Gastrocnemius medialis (tissue), 4 donors: ENCODE measurements around the gene KLHL29.

Source experiments
- POLR2A ChIP-seq, 2 donors: fragments of 450-650 bp; IDR thresholded peaks; one replicate each; pipeline ENCODE4 v1.6.1; 2017; ENCODE audit warnings: antibody characterized with exemption in 2 of 2, mild to moderate bottlenecking in 2 of 2, moderate library complexity in 2 of 2
- TF ChIP-seq, protein P1 (sequence below), 5 experiments: fragments of 450-650 bp in 3 of 5; fragments of 200-600 bp in 2 of 5; sonication (generic) in 2 of 5; IDR thresholded peaks in 4 of 5; conservative IDR thresholded peaks in 1 of 5; 1 replicate in 4 of 5; 2 replicates in 1 of 5; pipeline ENCODE4 v1.5.1; 2016 to 2019; ENCODE audit warnings: antibody characterized with exemption in 5 of 5, mild to moderate bottlenecking in 3 of 5, moderate library complexity in 3 of 5

DNA sequence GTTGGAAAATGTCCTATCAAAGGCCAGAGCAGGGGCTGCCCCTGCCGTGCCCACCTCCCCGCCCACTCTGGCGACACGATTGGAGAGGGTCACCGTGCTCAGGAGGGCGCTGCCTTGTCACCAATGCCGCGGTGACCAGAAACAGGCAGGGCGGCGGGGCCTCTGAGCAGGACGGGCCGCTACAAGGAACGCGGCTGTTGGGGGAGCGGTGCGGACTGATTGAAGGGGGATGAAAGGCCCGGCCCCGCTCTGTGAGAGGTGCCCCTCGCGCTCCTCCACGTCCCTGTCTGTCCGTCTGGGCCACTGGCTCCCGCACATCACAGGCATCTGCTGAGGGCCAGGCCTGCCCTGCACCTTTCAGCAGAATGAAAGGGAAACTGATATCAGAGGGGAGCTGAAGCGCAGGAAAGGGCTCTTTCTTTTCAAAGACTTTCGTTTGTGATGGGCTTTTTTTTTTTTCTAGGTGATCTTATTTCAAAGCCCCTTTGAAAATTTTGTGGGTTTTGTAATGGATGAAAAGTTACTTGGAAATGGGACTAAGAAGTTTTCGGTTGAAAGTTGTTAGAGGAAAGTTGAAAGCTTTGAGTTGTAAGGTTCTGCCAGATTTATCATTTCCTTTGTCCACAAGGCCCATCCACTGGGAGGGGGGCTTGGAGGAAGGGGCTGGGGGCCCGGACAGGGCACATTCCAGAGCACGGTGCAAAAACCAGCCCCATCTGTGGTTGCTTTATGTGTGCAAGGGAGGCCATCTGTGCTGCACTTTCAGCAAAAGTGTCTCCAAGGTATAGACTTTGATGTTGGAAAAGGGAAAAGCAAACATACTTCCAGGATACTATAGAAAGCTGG lies 244.2 kb downstream of the KLHL29 start:
- TF ChIP-seq, protein P1, sequence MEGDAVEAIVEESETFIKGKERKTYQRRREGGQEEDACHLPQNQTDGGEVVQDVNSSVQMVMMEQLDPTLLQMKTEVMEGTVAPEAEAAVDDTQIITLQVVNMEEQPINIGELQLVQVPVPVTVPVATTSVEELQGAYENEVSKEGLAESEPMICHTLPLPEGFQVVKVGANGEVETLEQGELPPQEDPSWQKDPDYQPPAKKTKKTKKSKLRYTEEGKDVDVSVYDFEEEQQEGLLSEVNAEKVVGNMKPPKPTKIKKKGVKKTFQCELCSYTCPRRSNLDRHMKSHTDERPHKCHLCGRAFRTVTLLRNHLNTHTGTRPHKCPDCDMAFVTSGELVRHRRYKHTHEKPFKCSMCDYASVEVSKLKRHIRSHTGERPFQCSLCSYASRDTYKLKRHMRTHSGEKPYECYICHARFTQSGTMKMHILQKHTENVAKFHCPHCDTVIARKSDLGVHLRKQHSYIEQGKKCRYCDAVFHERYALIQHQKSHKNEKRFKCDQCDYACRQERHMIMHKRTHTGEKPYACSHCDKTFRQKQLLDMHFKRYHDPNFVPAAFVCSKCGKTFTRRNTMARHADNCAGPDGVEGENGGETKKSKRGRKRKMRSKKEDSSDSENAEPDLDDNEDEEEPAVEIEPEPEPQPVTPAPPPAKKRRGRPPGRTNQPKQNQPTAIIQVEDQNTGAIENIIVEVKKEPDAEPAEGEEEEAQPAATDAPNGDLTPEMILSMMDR (IDR thresholded peaks at IDR 0.05 in 4 of 5, conservative IDR thresholded peaks at IDR 0.05 in 1 of 5) = no peak
- no peak for TF ChIP-seq POLR2A (IDR thresholded peaks at IDR 0.05)
